ENCODE data around the gene PCK2. TPM values are rescaled to one million over a fixed set of nuclear protein-coding genes. Genes with fewer than 3 reads are reported as not detected.

Gene PCK2
- total and polyA plus RNA-seq, 2 of the 13 experiments (the other 11 are each of a cell fraction or from before 2014, with no cell fraction given) = 129 to 272 TPM

GRCh38 chr14:24051789-24052655 lies 42.1 kb upstream of the PCK2 start, which contains the start of gene CARMIL3 (continued):
- TF ChIP-seq EHMT2 (IDR thresholded peaks at IDR 0.05; ENCODE audit: borderline replicate concordance, low read depth, low read length) (0 out of 2 replicates have a peak, but pooled peaks have one; percentile 88), KLF15 (CRISPR knock-in tag; IDR thresholded peaks at IDR 0.05; ENCODE audit: borderline replicate concordance) (peak; percentile 95), ZNF263 (CRISPR knock-in tag; IDR thresholded peaks at IDR 0.05) (peak; percentile 39; the same call in 1 of the 2 replicates), KLF13 (CRISPR knock-in tag; IDR thresholded peaks at IDR 0.05) (peak; percentile 13), HNF1B (CRISPR knock-in tag; IDR thresholded peaks at IDR 0.05) (0 out of 2 replicates have a peak, but pooled peaks have one; percentile 36), ZNF382 (CRISPR knock-in tag; IDR thresholded peaks at IDR 0.05; ENCODE audit: borderline replicate concordance) (no peak), ZNF652 (CRISPR knock-in tag; IDR thresholded peaks at IDR 0.05; ENCODE audit: borderline replicate concordance, low read depth) (no peak), ZNF629 (CRISPR knock-in tag; conservative IDR thresholded peaks at IDR 0.05) (no peak), ASH2L (IDR thresholded peaks at IDR 0.05; ENCODE audit: insufficient read length, low read depth, low read length) (no peak), ZNF878 (CRISPR knock-in tag; IDR thresholded peaks at IDR 0.05) (no peak), HNF1A (IDR thresholded peaks at IDR 0.05; ENCODE audit: low read depth) (no peak), HNF1A (CRISPR knock-in tag; IDR thresholded peaks at IDR 0.05; ENCODE audit: borderline replicate concordance) (0 out of 2 replicates have a peak, but pooled peaks have one; percentile 19), KMT2B (CRISPR knock-in tag; IDR thresholded peaks at IDR 0.05) (peak; percentile 24; the same call in 1 of the 2 replicates), SUZ12 (IDR thresholded peaks at IDR 0.05; ENCODE audit: low read depth, low read length) (no peak), ZNF430 (CRISPR knock-in tag; IDR thresholded peaks at IDR 0.05) (peak; percentile 43)
